ENCODE results near the gene HIVEP2.

- TF ChIP-seq CTCF (IDR thresholded peaks at IDR 0.05) (no peak), POLR2A (IDR thresholded peaks at IDR 0.05) (no peak)
Observed at GRCh38 chr6:142841915-142842314, 103.1 kb downstream of the HIVEP2 start.

Data from lower leg skin (tissue), 3 donors.